ENCODE data around the gene CSAG2. TPM values are rescaled to one million over a fixed set of nuclear protein-coding genes. Genes with fewer than 3 reads are reported as not detected.
"Not testable (repeated sequence)": the region's sequence is repeated elsewhere in the genome, so short reads cannot be mapped to it uniquely, and the experiment has no call there.

Gene CSAG2
- total RNA-seq: under 1 TPM in 1 of 2 donors, not detected in 1; 0.35 TPM
- polyA plus RNA-seq (2013, experiment 1 of 2): not detected
- not detected for polyA plus RNA-seq (2013, experiment 2 of 2)
- long read RNA-seq, experiment 1: 0 reads
- long read RNA-seq, experiment 2: 0 reads
- long read RNA-seq, experiment 3: 0 reads
- long read RNA-seq, experiment 4: 0 reads

GRCh38 chrX:152709173-152709572 lies at the start of gene CSAG2:
Gene CSAG2 (minus strand): TSS chrX:152709273. CDS start chrX:152709112, 161 bp downstream.
- no CpG with 5 or more reads among the region's 2 CpGs for WGBS, 2 experiments (ENCODE audit: insufficient coverage in 1 of 2, insufficient read length in 1 of 2)
- not testable (repeated sequence) for H3K36me3 Mint-ChIP-seq (ENCODE audit: low read depth); H3K9ac ChIP-seq (ENCODE audit: extremely low read depth, low read length, poor library complexity, severe bottlenecking); H3K27ac Mint-ChIP-seq; H3K4me1 ChIP-seq (ENCODE audit: control insufficient read depth, insufficient read depth, low read length); H3K4me1 Mint-ChIP-seq; H3K4me3 ChIP-seq (ENCODE audit: low read length); H3K9me3 Mint-ChIP-seq; DNase-seq; H3K27me3 Mint-ChIP-seq (ENCODE audit: insufficient read depth); H3K36me3 ChIP-seq (ENCODE audit: control insufficient read depth, insufficient read depth, low read length); H3K4me3 Mint-ChIP-seq; H3K27ac ChIP-seq (ENCODE audit: low read depth, low read length); H3K9me3 ChIP-seq (ENCODE audit: control insufficient read depth, low read length); H3K27me3 ChIP-seq (ENCODE audit: control insufficient read depth, insufficient read depth, low read length, poor library complexity, severe bottlenecking)

GRCh38 chrX:152754871-152755270 lies 45.8 kb upstream of the CSAG2 start:
- H3K9ac ChIP-seq (ENCODE audit: extremely low read depth, low read length, poor library complexity, severe bottlenecking); H3K27ac ChIP-seq (ENCODE audit: low read depth, low read length); H3K27me3 Mint-ChIP-seq (ENCODE audit: insufficient read depth); H3K36me3 Mint-ChIP-seq (ENCODE audit: low read depth); H3K27ac Mint-ChIP-seq; H3K27me3 ChIP-seq (ENCODE audit: control insufficient read depth, insufficient read depth, low read length, poor library complexity, severe bottlenecking); DNase-seq; H3K9me3 ChIP-seq (ENCODE audit: control insufficient read depth, low read length); H3K4me3 ChIP-seq (ENCODE audit: low read length); H3K36me3 ChIP-seq (ENCODE audit: control insufficient read depth, insufficient read depth, low read length); H3K9me3 Mint-ChIP-seq; H3K4me1 Mint-ChIP-seq; H3K4me3 Mint-ChIP-seq; H3K4me1 ChIP-seq (ENCODE audit: control insufficient read depth, insufficient read depth, low read length): not testable (repeated sequence)
- no CpG with 5 or more reads among the region's 5 CpGs for WGBS, 2 experiments (ENCODE audit: insufficient coverage in 1 of 2, insufficient read length in 1 of 2)

GRCh38 chrX:152753686-152754650 lies 44.9 kb upstream of the CSAG2 start, which contains the start of gene MAGEA2:
Gene MAGEA2 (minus strand): TSS chrX:152753842. CDS start chrX:152751363, 2,479 bp downstream.
- H3K4me3 Mint-ChIP-seq; H3K36me3 ChIP-seq (ENCODE audit: control insufficient read depth, insufficient read depth, low read length); DNase-seq; H3K36me3 Mint-ChIP-seq (ENCODE audit: low read depth); H3K9me3 Mint-ChIP-seq; H3K9me3 ChIP-seq (ENCODE audit: control insufficient read depth, low read length); H3K27me3 Mint-ChIP-seq (ENCODE audit: insufficient read depth); H3K27me3 ChIP-seq (ENCODE audit: control insufficient read depth, insufficient read depth, low read length, poor library complexity, severe bottlenecking); H3K9ac ChIP-seq (ENCODE audit: extremely low read depth, low read length, poor library complexity, severe bottlenecking); H3K27ac ChIP-seq (ENCODE audit: low read depth, low read length); H3K4me1 Mint-ChIP-seq; H3K4me3 ChIP-seq (ENCODE audit: low read length); H3K27ac Mint-ChIP-seq; H3K4me1 ChIP-seq (ENCODE audit: control insufficient read depth, insufficient read depth, low read length): not testable (repeated sequence)
- WGBS, 2 experiments (ENCODE audit: insufficient coverage in 1 of 2, insufficient read length in 1 of 2): no CpG with 5 or more reads among the region's 35 CpGs

- H3K27me3 ChIP-seq (ENCODE audit: control insufficient read depth, insufficient read depth, low read length, poor library complexity, severe bottlenecking): no peaks in the 10 kb centered on the region
- no peak for DNase-seq
- H3K4me3 Mint-ChIP-seq: no peak overlapping the region
- H3K36me3 Mint-ChIP-seq (ENCODE audit: low read depth): no peaks in the 10 kb centered on the region
- no peak overlapping the region for H3K4me3 ChIP-seq (ENCODE audit: low read length)
- no peaks in the 10 kb centered on the region for H3K9me3 ChIP-seq (ENCODE audit: control insufficient read depth, low read length)
- TF ChIP-seq CTCF (conservative IDR thresholded peaks at IDR 0.05): no peak
- peaks cover 55% of the 10 kb centered on the region for H3K9me3 Mint-ChIP-seq
- H3K27ac ChIP-seq (ENCODE audit: low read depth, low read length): no peak overlapping the region
- no peaks in the 10 kb centered on the region for H3K36me3 ChIP-seq (ENCODE audit: control insufficient read depth, insufficient read depth, low read length)
- no peaks in the 10 kb centered on the region for H3K4me1 Mint-ChIP-seq
- 100% methylated on average over 2 of the region's 5 CpGs; no CpG with 5 or more reads in 1 of the 2 experiments for WGBS, 2 experiments (ENCODE audit: insufficient coverage in 1 of 2, insufficient read length in 1 of 2)
- no peak overlapping the region for H3K27ac Mint-ChIP-seq
- H3K9ac ChIP-seq (ENCODE audit: extremely low read depth, low read length, poor library complexity, severe bottlenecking): no peak overlapping the region
- H3K27me3 Mint-ChIP-seq (ENCODE audit: insufficient read depth): peaks cover 1% of the 10 kb centered on the region
- H3K4me1 ChIP-seq (ENCODE audit: control insufficient read depth, insufficient read depth, low read length): no peaks in the 10 kb centered on the region
These were observed 29.5 kb upstream of the CSAG2 start for GRCh38 chrX:152738560-152738959.

- not testable (repeated sequence) for H3K27ac ChIP-seq (ENCODE audit: low read depth, low read length); H3K27ac Mint-ChIP-seq; H3K36me3 Mint-ChIP-seq (ENCODE audit: low read depth); H3K4me3 ChIP-seq (ENCODE audit: low read length); DNase-seq; H3K4me1 ChIP-seq (ENCODE audit: control insufficient read depth, insufficient read depth, low read length); H3K4me3 Mint-ChIP-seq; H3K36me3 ChIP-seq (ENCODE audit: control insufficient read depth, insufficient read depth, low read length); H3K4me1 Mint-ChIP-seq; H3K9ac ChIP-seq (ENCODE audit: extremely low read depth, low read length, poor library complexity, severe bottlenecking); H3K27me3 ChIP-seq (ENCODE audit: control insufficient read depth, insufficient read depth, low read length, poor library complexity, severe bottlenecking); H3K9me3 ChIP-seq (ENCODE audit: control insufficient read depth, low read length); H3K27me3 Mint-ChIP-seq (ENCODE audit: insufficient read depth)
- peaks cover 60% of the 10 kb centered on the region for H3K9me3 Mint-ChIP-seq
- 88 to 95% methylated on average over 1 to 12 of the region's 12 CpGs for WGBS, 2 experiments (ENCODE audit: insufficient coverage in 1 of 2, insufficient read length in 1 of 2)
These were observed 27.5 kb upstream of the CSAG2 start for GRCh38 chrX:152736528-152736927.
